Lung (tissue), 12 donors: ENCODE results near the gene FOXN1. TPM values are rescaled to one million over a fixed set of nuclear protein-coding genes. Genes with fewer than 3 reads are reported as not detected.

Source experiments
- ATAC-seq: fragments of 200-7000 bp; cut with Tn5 transposase; one replicate; pipeline ENCODE4 v1.9.1; 2020; ENCODE audit warnings: moderate number of reproducible peaks; ENCODE audit not compliant: insufficient read depth, low FRiP score
- DNase-seq, 3 donors: peaks; one replicate each; pipeline ENCODE4 v3.0.0-alpha.2; 2013 to 2017
- H3K27ac ChIP-seq, 2 donors: one replicate each; pipeline ENCODE4 v1.5.1; 2013; ENCODE audit warnings: mild to moderate bottlenecking in 2 of 2, moderate library complexity in 2 of 2, control low read depth in 1 of 2, inconsistent platforms in 1 of 2, low read depth in 1 of 2, low read length in 1 of 2
- H3K27me3 ChIP-seq, 3 donors: one replicate each; pipeline ENCODE4 v1.5.1; 2013; ENCODE audit warnings: low read length in 2 of 3; ENCODE audit not compliant: control insufficient read depth in 3 of 3, insufficient read depth in 3 of 3
- H3K36me3 ChIP-seq, 4 donors: one replicate each; pipeline ENCODE4 v1.5.1; 2013; ENCODE audit warnings: low read length in 4 of 4, mild to moderate bottlenecking in 1 of 4, moderate library complexity in 1 of 4; ENCODE audit not compliant: control insufficient read depth in 4 of 4, insufficient read depth in 4 of 4
- H3K4me1 ChIP-seq, 5 donors: one replicate each; pipeline ENCODE4 v1.5.1; 2013; ENCODE audit warnings: low read length in 5 of 5, mild to moderate bottlenecking in 2 of 5, moderate library complexity in 1 of 5; ENCODE audit not compliant: control insufficient read depth in 5 of 5, insufficient read depth in 5 of 5
- H3K4me3 ChIP-seq: one replicate; pipeline ENCODE4 v1.5.1; 2013; ENCODE audit warnings: mild to moderate bottlenecking, control low read depth, moderate library complexity
- H3K9ac ChIP-seq, 2 donors: one replicate each; pipeline ENCODE4 v1.5.1; 2013; ENCODE audit warnings: low read length in 2 of 2, control low read depth in 1 of 2; ENCODE audit not compliant: insufficient read depth in 1 of 2
- H3K9me3 ChIP-seq, 4 donors: one replicate each; pipeline ENCODE4 v1.5.1; 2013; ENCODE audit warnings: low read length in 3 of 4, mild to moderate bottlenecking in 1 of 4, moderate library complexity in 1 of 4; ENCODE audit not compliant: control insufficient read depth in 4 of 4, insufficient read depth in 3 of 4
- WGBS, 2 donors: extraction: QIAGEN DNeasy Blood & Tissue Kit; methylation state at CpG; one replicate each; pipeline ENCODE4 v1.1.7; 2013; 5-methylcytosine and 5-hydroxymethylcytosine counted together
- polyA plus RNA-seq, 2 donors: library from polyadenylated mRNA; stranded (reverse); fragments of 200-250 nt; gene quantifications; one replicate each; pipeline ENCODE4 v1.2.1, GENCODE V29; 2013
- total RNA-seq, 2 donors: library from RNA; depleted of rRNA in 1 of 2; stranded (reverse); fragments of >200 nt in 1 of 2; gene quantifications; one replicate each; pipeline ENCODE4 v1.2.1, GENCODE V29; 2014 to 2021
- TF ChIP-seq, protein P1 (sequence below): IDR thresholded peaks from 2 replicates; pipeline ENCODE4 v1.5.1; 2012; ENCODE audit warnings: mild to moderate bottlenecking; ENCODE audit errors: control extremely low read depth, extremely low read depth
- donor health status: control.
- donor health status: control.
- donor health status: Bipolar disorder and iron deficiency.
- donor health status: healthy.
- donor health status: DM: yes; HTN: yes; CAD: no.

FOXN1 gene
- total and polyA plus RNA-seq, 4 donors, result 0.13 to 0.25 (median 0.18) TPM; not detected in 1

DNA sequence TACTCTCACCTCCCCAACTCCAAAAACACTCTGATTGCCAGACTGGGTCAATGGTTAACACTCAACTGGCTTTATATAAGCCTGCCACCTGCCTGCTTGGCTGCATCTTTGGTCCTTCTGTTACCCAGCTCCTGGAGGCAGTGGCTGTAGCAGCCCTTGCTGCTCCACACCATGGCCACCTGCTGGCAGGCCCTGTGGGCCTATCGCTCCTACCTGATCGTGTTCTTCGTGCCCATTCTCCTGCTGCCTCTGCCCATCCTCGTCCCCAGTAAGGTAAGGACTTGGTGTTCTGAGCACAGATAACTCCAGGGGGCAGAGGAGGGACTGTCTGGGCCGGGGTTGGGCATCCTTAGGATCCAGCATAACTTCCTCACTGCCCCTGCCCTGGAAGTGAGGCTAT, 32.6 kb upstream of the FOXN1 start, which contains the start of gene SLC13A2:
Gene SLC13A2, plus strand, starts transcription at position 103 of the 400 bp plus-strand sequence. Its CDS starts 69 bp downstream, at position 172.
- no peak within 1 kb of the TSS for H3K27ac ChIP-seq
- no peak within 1 kb of the TSS for H3K4me3 ChIP-seq
- no peak within 1 kb of the TSS for H3K9ac ChIP-seq
- peaks cover 0 to 10% (median 8%) of the 10 kb centered on the region in 5 donors for H3K4me1 ChIP-seq
- peaks cover 0 to 2% (median 0%) of the 10 kb centered on the region in 3 donors for H3K27me3 ChIP-seq
- ATAC-seq (no peak), DNase-seq (no peak)
- WGBS, 2 donors, result 89 to 92% methylated on average over 5 of the region's 5 CpGs
- no peaks in the 10 kb centered on the region for H3K36me3 ChIP-seq
- no peaks in the 10 kb centered on the region for H3K9me3 ChIP-seq
- TF ChIP-seq, protein P1, sequence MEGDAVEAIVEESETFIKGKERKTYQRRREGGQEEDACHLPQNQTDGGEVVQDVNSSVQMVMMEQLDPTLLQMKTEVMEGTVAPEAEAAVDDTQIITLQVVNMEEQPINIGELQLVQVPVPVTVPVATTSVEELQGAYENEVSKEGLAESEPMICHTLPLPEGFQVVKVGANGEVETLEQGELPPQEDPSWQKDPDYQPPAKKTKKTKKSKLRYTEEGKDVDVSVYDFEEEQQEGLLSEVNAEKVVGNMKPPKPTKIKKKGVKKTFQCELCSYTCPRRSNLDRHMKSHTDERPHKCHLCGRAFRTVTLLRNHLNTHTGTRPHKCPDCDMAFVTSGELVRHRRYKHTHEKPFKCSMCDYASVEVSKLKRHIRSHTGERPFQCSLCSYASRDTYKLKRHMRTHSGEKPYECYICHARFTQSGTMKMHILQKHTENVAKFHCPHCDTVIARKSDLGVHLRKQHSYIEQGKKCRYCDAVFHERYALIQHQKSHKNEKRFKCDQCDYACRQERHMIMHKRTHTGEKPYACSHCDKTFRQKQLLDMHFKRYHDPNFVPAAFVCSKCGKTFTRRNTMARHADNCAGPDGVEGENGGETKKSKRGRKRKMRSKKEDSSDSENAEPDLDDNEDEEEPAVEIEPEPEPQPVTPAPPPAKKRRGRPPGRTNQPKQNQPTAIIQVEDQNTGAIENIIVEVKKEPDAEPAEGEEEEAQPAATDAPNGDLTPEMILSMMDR, result no peak

DNA sequence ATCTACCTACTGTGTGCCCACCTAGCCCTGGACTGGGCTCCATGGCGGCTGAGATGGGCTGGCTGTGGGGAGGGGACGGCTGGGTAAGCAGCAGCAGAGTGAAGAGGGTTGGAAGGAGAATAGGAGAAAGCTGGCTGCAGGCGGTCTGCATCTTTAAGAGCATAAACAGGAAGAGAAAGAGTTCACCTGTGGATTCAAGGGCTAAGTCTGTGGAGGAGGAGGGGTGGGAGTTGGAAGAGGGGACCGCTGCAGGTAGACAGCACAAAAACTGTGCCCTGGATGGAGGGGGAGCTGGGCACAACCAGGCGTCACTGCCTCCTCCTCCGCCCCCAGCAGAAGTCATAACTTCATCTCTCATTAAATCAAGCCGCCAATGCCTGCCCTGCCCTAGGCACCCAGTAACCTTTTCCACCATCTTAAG, 32.0 kb upstream of the FOXN1 start:
- Histone ChIP-seq H3K4me3 (no peak overlapping the region), H3K4me1 (peaks cover 0 to 9% (median 6%) of the 10 kb centered on the region in 5 donors), H3K36me3 (no peaks in the 10 kb centered on the region), H3K27ac (no peak overlapping the region), H3K9me3 (no peaks in the 10 kb centered on the region), H3K9ac (no peak overlapping the region), H3K27me3 (peaks cover 0 to 2% (median 0%) of the 10 kb centered on the region in 3 donors)
- WGBS, 2 donors, result 91 to 93% methylated on average over 7 of the region's 7 CpGs
- ATAC-seq, result no peak
- no peak for DNase-seq
- TF ChIP-seq, protein P1, result no peak

DNA sequence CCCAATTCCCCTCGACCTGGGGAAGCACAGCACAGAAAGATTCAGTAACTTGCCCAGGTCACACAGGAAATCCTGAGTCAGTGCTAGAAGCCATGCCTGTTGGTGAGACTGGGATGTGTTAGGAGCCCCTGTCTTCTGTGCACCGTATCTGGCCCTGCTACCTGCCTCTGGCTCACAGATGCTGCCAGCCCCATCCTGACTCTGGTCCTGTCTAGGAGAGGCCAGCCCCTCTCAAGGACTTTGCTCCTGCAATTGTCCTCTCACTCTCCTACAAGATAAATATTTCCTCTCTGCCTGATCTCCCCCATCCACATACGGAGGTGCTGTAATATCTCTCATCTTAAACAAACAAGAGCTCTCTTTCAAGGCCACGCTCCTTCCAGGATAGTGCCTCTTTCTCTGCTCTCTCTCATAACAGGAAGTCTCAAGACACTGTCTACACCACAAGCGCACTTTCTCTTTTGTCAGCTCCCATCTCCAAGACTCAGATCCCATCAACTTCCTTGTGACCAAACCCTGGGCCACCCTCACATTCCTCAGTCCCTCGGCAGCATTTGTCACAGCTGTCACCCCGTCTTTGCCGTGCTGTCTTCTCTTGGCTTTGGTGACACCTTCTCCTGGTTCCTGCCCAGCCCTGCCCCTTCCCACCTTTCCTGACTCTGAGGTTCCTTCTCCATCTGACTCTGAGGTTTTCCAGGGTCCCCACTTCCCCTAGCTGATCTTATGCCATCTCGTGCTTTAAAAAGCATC, 30.8 kb upstream of the FOXN1 start:
- Histone ChIP-seq H3K9me3 (no peaks in the 10 kb centered on the region), H3K4me1 (peaks cover 0 to 9% (median 2%) of the 10 kb centered on the region in 5 donors), H3K9ac (no peak overlapping the region), H3K36me3 (no peaks in the 10 kb centered on the region), H3K4me3 (no peak overlapping the region), H3K27me3 (peaks cover 0 to 2% (median 0%) of the 10 kb centered on the region in 3 donors), H3K27ac (no peak overlapping the region)
- TF ChIP-seq, protein P1, result no peak
- no peak for DNase-seq
- no peak for ATAC-seq
- 36 to 40% methylated on average over 9 of the region's 9 CpGs for WGBS, 2 donors
